Retinal pigment epithelial cell (primary cell): Measurements from ENCODE around the gene RPH3AL.
"Not testable (repeated sequence)": the region's sequence is repeated elsewhere in the genome, so short reads cannot be mapped to it uniquely, and the experiment has no call there.

Experiments
- DNase-seq: peaks from one replicate; pipeline ENCODE4 v3.0.0-alpha.2; 2010; ENCODE audit warnings: low read depth
- H3K4me3 ChIP-seq: 2 replicates; pipeline ENCODE4 v1.5.1; 2011; ENCODE audit warnings: mild to moderate bottlenecking, low read length, control low read depth, moderate library complexity
- TF ChIP-seq, protein P1 (sequence below): conservative IDR thresholded peaks from 2 replicates; pipeline ENCODE4 v1.5.1; 2011; ENCODE audit warnings: low read depth, low read length, control low read depth, inconsistent platforms

Gene RPH3AL

DNA sequence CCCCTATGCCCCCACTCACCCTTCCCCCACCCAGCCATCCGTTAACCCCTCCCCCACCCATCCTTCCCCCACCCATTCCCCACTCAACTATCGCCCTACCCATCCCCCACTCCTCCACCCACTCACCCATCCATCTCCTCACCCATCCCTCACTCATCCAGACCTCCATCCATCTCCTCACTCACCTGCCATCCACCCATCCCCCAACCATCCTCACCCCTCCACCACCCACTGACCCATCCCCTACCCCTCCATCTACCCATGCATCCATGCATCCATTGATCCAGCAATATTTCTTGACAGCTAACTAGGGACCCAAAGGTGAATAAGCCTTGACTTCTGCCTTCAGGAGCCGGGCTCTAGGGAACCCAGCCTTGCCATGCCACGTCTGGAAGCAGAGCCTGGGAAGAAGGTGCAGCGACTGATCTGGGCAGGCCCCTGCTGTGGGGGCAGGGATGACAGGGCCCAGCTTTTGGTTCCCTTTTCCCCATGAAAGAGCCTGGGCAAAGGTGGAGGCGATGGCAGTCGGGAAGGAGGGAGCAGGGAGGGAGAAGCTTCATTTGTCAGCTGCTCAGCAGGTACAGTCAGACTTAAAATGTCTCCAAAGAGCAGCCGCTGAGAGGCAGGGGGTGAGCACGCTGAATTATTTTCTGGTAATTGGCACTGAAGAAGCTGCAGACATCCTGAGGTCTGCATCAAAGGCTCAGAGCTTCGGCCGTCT is 148.0 kb downstream of the RPH3AL start:
- TF ChIP-seq, protein P1, sequence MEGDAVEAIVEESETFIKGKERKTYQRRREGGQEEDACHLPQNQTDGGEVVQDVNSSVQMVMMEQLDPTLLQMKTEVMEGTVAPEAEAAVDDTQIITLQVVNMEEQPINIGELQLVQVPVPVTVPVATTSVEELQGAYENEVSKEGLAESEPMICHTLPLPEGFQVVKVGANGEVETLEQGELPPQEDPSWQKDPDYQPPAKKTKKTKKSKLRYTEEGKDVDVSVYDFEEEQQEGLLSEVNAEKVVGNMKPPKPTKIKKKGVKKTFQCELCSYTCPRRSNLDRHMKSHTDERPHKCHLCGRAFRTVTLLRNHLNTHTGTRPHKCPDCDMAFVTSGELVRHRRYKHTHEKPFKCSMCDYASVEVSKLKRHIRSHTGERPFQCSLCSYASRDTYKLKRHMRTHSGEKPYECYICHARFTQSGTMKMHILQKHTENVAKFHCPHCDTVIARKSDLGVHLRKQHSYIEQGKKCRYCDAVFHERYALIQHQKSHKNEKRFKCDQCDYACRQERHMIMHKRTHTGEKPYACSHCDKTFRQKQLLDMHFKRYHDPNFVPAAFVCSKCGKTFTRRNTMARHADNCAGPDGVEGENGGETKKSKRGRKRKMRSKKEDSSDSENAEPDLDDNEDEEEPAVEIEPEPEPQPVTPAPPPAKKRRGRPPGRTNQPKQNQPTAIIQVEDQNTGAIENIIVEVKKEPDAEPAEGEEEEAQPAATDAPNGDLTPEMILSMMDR: no peak
- DNase-seq: no peak
- no peak overlapping the region for H3K4me3 ChIP-seq

GRCh38 chr17:202501-202951 is 150.1 kb downstream of the RPH3AL start:
- DNase-seq: no peak
- no peak overlapping the region for H3K4me3 ChIP-seq
- TF ChIP-seq, protein P1: no peak

DNA sequence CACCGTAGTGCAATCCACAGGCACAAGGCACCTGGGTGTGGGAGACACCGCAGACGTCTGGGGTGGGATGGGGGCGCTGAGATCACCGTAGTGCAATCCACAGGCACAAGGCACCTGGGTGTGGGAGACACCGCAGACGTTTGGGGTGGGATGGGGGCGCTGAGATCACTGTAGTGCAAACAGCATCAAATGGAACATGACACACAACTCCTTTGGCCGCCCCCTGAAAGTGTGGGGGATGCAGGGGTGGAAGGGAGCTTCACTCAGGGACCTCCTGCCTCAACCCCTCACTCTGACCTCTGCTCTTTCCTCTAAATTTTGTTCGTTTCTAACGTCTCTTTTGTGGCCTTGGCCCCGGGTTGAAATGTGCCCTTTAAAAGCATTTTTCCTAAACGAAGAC is 150.9 kb downstream of the RPH3AL start:
- H3K4me3 ChIP-seq, DNase-seq: not testable (repeated sequence)

GRCh38 chr17:201257-201656 is 151.3 kb downstream of the RPH3AL start:
- H3K4me3 ChIP-seq, DNase-seq: not testable (repeated sequence)

DNA sequence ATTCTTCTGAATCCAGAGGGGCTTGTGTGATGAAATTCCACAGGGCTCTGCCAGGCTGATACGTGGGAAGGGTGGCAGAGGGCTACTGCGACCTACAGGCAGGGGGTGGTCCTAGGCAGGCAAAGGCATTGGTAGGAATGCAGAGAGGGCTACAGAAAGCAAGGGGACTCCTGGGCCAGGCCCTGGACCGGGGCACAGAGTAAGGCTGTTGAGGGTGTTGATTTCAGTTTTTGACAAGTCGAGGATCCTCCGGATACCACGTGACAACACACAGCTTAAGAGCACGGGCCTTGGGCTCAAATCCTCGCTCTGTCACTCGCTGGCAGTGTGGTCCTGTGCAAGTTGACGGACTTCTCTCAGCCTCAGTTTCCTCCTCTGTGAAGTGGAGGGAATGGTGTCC is 152.0 kb downstream of the RPH3AL start:
- TF ChIP-seq, protein P1: no peak
- no peak for DNase-seq
- no peak overlapping the region for H3K4me3 ChIP-seq

DNA sequence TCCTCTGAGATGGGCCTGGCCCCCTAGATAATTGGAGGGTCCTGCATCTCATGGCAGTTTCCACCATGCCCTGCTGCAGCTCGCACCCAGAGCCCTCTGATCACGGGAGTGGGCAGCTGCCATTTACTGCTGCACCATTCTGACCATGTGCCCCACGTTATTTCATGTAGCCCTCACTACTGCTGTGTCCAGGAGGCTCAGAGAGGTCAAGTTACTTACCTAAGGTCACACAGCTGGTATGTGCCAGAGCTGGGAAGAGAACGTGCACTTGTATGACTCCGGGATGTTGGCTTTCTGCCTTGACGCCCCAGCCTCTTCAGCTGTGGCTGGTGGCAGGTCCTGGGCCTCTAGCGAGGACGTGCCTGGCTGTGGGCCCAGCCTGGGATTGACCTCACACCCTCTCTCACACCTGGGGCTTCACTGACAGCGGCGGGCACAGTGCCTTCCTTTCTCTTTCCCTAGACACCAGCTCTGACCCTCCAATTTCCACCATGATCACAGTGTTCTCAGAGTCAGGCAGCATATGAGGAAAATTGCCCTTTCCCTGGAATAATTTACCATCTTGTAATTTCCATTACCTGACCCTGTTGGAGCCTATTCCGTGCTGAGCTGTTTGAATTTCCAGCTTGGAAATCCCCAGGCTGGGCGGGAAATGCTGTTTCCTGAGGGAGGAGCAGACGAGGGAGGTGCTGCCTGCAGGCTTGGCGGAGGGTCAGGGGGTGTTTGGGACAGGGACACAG is 152.6 kb downstream of the RPH3AL start:
- no peak overlapping the region for H3K4me3 ChIP-seq
- TF ChIP-seq, protein P1: no peak
- no peak for DNase-seq

DNA sequence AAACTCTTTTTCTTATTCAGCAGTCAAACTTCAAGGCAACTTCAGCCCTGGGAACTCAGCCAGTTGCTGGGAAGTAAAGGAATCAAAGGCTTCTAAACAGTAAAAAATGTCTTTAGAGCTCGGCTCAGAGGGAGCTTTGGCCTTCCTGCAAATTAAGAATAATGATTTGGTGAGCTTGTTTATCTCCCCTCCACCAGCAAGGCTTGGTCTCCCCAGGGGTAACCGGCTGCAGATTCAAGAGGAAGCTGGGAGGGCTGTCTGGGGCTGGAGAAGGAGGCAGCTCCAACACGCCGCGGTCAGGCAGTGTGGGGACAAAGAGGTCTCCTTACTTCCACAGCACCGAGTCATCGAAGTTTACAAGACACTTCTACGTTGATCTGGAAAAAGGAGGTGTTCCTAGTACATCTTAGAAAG is 153.4 kb downstream of the RPH3AL start:
- no peak overlapping the region for H3K4me3 ChIP-seq
- DNase-seq: peak; percentile 17
- TF ChIP-seq, protein P1: no peak

- H3K4me3 ChIP-seq, DNase-seq: not testable (repeated sequence)
These were observed 154.4 kb downstream of the RPH3AL start for GRCh38 chr17:198225-198624.
